ENCODE results near the gene ESR2.
"Not testable (repeated sequence)": the region's sequence is repeated elsewhere in the genome, so short reads cannot be mapped to it uniquely, and the experiment has no call there.

ESR2 gene

DNA sequence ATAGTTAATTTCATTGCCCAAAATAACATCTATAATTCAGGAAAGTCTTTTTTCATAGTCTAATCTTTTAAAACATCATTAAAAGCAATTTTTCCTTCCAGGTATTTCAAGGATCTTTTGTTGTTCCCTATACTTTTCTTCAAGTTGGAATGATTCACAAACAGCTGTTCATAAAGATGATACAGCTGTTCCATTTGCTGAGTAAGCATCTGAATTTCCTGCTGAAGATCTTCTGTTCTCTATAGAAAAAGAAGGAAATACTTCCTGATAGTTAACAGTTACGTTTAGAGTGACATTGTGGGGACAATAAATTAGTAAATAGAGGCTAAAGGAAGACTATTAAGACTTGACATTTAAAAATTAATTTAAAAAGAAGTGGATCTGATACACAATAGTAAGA is 30.3 kb upstream of the ESR2 start:
- H3K18ac ChIP-seq (ENCODE audit: low read depth in 1 of 2, low read length in 2 of 2), result no peak overlapping the region
- H3K23ac ChIP-seq (ENCODE audit: low read length in 2 of 2), result no peak overlapping the region
- H2AK5ac ChIP-seq (ENCODE audit: low read length, severe bottlenecking), result no peak overlapping the region
- H3K27me3 ChIP-seq (ENCODE audit: control insufficient read depth in 1 of 2, insufficient read depth in 1 of 2, low read length in 2 of 2), result no peaks in the 10 kb centered on the region
- no peak overlapping the region for H2BK15ac ChIP-seq (ENCODE audit: low read depth, poor library complexity, severe bottlenecking)
- DNase-seq, result peak; percentile 16
- H3K9me3 ChIP-seq (ENCODE audit: control insufficient read depth, low read length), result no peaks in the 10 kb centered on the region
- H2BK12ac ChIP-seq (ENCODE audit: low read length in 2 of 2), result no peak overlapping the region
- H3K79me1 ChIP-seq (replicated peaks; ENCODE audit: low read length, poor library complexity, severe bottlenecking), result no peaks in the 10 kb centered on the region
- H2BK5ac ChIP-seq (ENCODE audit: low read depth, low read length, poor library complexity, severe bottlenecking), result no peak overlapping the region
- H3K9ac ChIP-seq (ENCODE audit: low read length), result no peak overlapping the region
- H2BK120ac ChIP-seq (ENCODE audit: low read depth, low read length), result no peak overlapping the region
- H3K4me3 ChIP-seq (ENCODE audit: insufficient read depth in 1 of 2, low read depth in 1 of 2, low read length in 2 of 2), result no peak overlapping the region
- H3K36me3 ChIP-seq (ENCODE audit: control insufficient read depth in 1 of 2, insufficient read depth in 2 of 2, low read depth in 1 of 2, low read length in 2 of 2), result no peaks in the 10 kb centered on the region
- H3K27ac ChIP-seq (ENCODE audit: low read length, poor library complexity, severe bottlenecking), result no peak overlapping the region
- H2AFZ ChIP-seq (ENCODE audit: low read depth, low read length), result no peak overlapping the region
- no peaks in the 10 kb centered on the region for H3K4me1 ChIP-seq (ENCODE audit: control insufficient read depth, insufficient read depth, low read depth, low read length)
- H4K91ac ChIP-seq (ENCODE audit: low read length), result no peak overlapping the region
- no peak overlapping the region for H3K4me2 ChIP-seq (ENCODE audit: low read length, poor library complexity, severe bottlenecking)
- WGBS, result no CpG with 5 or more reads among the region's 1 CpG
- no peak overlapping the region for H3K4ac ChIP-seq (ENCODE audit: low read depth in 1 of 2, low read length in 2 of 2)
- no peak overlapping the region for H4K8ac ChIP-seq (ENCODE audit: low read length)
- H3K14ac ChIP-seq (ENCODE audit: low read length in 2 of 2), result no peak overlapping the region

DNA sequence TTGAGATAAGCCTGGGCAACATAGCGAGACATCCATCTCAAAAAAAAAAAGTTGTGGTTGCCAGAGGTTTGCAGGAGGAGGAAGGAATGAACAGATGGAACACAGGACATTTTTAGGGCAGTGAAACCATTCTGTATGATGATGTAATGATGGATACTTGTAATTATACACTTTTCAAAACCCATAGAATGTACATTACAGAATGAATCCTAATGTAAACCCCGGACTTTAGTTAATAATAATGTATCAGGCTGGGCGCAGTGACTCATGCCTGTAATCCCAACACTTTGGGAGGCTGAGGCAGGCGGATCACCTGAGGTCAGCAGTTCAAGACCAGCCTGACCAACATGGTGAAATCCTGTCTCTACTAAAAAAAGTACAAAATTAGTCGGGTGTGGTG is 26.2 kb upstream of the ESR2 start:
- not testable (repeated sequence) for H3K4ac ChIP-seq (ENCODE audit: low read depth in 1 of 2, low read length in 2 of 2); H3K14ac ChIP-seq (ENCODE audit: low read length in 2 of 2); H4K91ac ChIP-seq (ENCODE audit: low read length); H4K8ac ChIP-seq (ENCODE audit: low read length); H2BK5ac ChIP-seq (ENCODE audit: low read depth, low read length, poor library complexity, severe bottlenecking); H3K79me1 ChIP-seq (replicated peaks; ENCODE audit: low read length, poor library complexity, severe bottlenecking); H3K9me3 ChIP-seq (ENCODE audit: control insufficient read depth, low read length); H3K27ac ChIP-seq (ENCODE audit: low read length, poor library complexity, severe bottlenecking); H3K18ac ChIP-seq (ENCODE audit: low read depth in 1 of 2, low read length in 2 of 2); H3K27me3 ChIP-seq (ENCODE audit: control insufficient read depth in 1 of 2, insufficient read depth in 1 of 2, low read length in 2 of 2); H3K36me3 ChIP-seq (ENCODE audit: control insufficient read depth in 1 of 2, insufficient read depth in 2 of 2, low read depth in 1 of 2, low read length in 2 of 2); H2AFZ ChIP-seq (ENCODE audit: low read depth, low read length); H3K4me1 ChIP-seq (ENCODE audit: control insufficient read depth, insufficient read depth, low read depth, low read length); H3K9ac ChIP-seq (ENCODE audit: low read length); H3K23ac ChIP-seq (ENCODE audit: low read length in 2 of 2); H3K4me3 ChIP-seq (ENCODE audit: insufficient read depth in 1 of 2, low read depth in 1 of 2, low read length in 2 of 2); H2BK15ac ChIP-seq (ENCODE audit: low read depth, poor library complexity, severe bottlenecking); H2BK120ac ChIP-seq (ENCODE audit: low read depth, low read length); H2BK12ac ChIP-seq (ENCODE audit: low read length in 2 of 2); H2AK5ac ChIP-seq (ENCODE audit: low read length, severe bottlenecking); H3K4me2 ChIP-seq (ENCODE audit: low read length, poor library complexity, severe bottlenecking); DNase-seq
- 89% methylated on average over 4 of the region's 5 CpGs for WGBS

DNA sequence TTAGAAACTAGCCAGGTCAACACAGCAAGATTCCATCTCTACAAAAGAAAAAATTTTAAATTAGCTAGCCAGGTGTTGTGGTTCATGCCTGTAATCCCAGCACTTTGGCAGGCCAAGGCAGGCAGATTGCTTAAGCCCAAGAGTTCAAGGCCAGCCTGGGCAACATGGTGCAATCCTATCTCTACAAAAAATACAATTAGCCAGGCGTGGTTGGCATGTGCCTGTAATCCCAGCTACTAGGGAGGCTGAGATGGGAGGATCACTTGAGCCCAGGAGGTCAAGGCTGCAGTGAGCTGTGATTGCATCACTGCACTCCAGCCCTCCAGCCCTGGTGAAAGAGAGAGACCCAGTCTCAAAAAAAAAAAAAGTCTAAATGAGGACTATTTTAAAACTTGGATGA is 24.5 kb upstream of the ESR2 start:
- not testable (repeated sequence) for H3K18ac ChIP-seq (ENCODE audit: low read depth in 1 of 2, low read length in 2 of 2); H3K4me3 ChIP-seq (ENCODE audit: insufficient read depth in 1 of 2, low read depth in 1 of 2, low read length in 2 of 2); H2AK5ac ChIP-seq (ENCODE audit: low read length, severe bottlenecking); H3K14ac ChIP-seq (ENCODE audit: low read length in 2 of 2); H3K4ac ChIP-seq (ENCODE audit: low read depth in 1 of 2, low read length in 2 of 2); H3K79me1 ChIP-seq (replicated peaks; ENCODE audit: low read length, poor library complexity, severe bottlenecking); H3K27me3 ChIP-seq (ENCODE audit: control insufficient read depth in 1 of 2, insufficient read depth in 1 of 2, low read length in 2 of 2); H3K27ac ChIP-seq (ENCODE audit: low read length, poor library complexity, severe bottlenecking); H3K23ac ChIP-seq (ENCODE audit: low read length in 2 of 2); H2AFZ ChIP-seq (ENCODE audit: low read depth, low read length); H2BK12ac ChIP-seq (ENCODE audit: low read length in 2 of 2); H2BK5ac ChIP-seq (ENCODE audit: low read depth, low read length, poor library complexity, severe bottlenecking); H3K36me3 ChIP-seq (ENCODE audit: control insufficient read depth in 1 of 2, insufficient read depth in 2 of 2, low read depth in 1 of 2, low read length in 2 of 2); H3K4me2 ChIP-seq (ENCODE audit: low read length, poor library complexity, severe bottlenecking); DNase-seq; H4K91ac ChIP-seq (ENCODE audit: low read length); H2BK15ac ChIP-seq (ENCODE audit: low read depth, poor library complexity, severe bottlenecking); H4K8ac ChIP-seq (ENCODE audit: low read length); H3K9me3 ChIP-seq (ENCODE audit: control insufficient read depth, low read length); H2BK120ac ChIP-seq (ENCODE audit: low read depth, low read length); H3K9ac ChIP-seq (ENCODE audit: low read length); H3K4me1 ChIP-seq (ENCODE audit: control insufficient read depth, insufficient read depth, low read depth, low read length)
- WGBS, result 100% methylated on average over 1 of the region's 1 CpG

DNA sequence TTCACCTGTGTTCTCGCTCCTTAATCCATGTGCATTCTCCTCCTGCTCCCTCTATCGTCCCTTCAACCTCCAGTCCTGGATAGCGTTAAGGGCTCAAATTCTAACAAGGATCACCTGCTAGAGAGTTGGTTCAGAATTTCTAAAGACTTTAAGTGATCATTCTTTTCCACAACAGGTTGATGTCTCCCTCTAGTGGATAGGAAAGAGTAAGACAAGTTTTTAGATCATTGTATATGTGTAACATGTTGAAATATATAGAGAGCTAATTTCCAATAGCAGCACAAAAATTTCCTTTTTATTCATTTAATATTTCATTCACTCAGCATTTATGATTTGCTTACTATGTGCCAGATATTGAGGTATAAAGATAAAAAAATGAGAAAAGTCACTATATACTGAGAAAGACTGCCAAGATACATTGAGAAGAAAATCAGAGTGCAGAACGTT is 9.3 kb upstream of the ESR2 start:
- no peak overlapping the region for H3K14ac ChIP-seq (ENCODE audit: low read length in 2 of 2)
- no peak overlapping the region for H3K18ac ChIP-seq (ENCODE audit: low read depth in 1 of 2, low read length in 2 of 2)
- H2BK5ac ChIP-seq (ENCODE audit: low read depth, low read length, poor library complexity, severe bottlenecking), result no peak overlapping the region
- no peak overlapping the region for H2AFZ ChIP-seq (ENCODE audit: low read depth, low read length)
- H3K4ac ChIP-seq (ENCODE audit: low read depth in 1 of 2, low read length in 2 of 2), result no peak overlapping the region
- no peak overlapping the region for H4K91ac ChIP-seq (ENCODE audit: low read length)
- no peak overlapping the region for H2BK12ac ChIP-seq (ENCODE audit: low read length in 2 of 2)
- DNase-seq, result peak; percentile 77
- H3K9ac ChIP-seq (ENCODE audit: low read length), result no peak overlapping the region
- H2BK15ac ChIP-seq (ENCODE audit: low read depth, poor library complexity, severe bottlenecking), result no peak overlapping the region
- H2AK5ac ChIP-seq (ENCODE audit: low read length, severe bottlenecking), result no peak overlapping the region
- H4K8ac ChIP-seq (ENCODE audit: low read length), result no peak overlapping the region
- no peaks in the 10 kb centered on the region for H3K79me1 ChIP-seq (replicated peaks; ENCODE audit: low read length, poor library complexity, severe bottlenecking)
- no peak overlapping the region for H3K27ac ChIP-seq (ENCODE audit: low read length, poor library complexity, severe bottlenecking)
- peaks cover 0 to 22% of the 10 kb centered on the region in 2 experiments for H3K27me3 ChIP-seq (ENCODE audit: control insufficient read depth in 1 of 2, insufficient read depth in 1 of 2, low read length in 2 of 2)
- H3K4me1 ChIP-seq (ENCODE audit: control insufficient read depth, insufficient read depth, low read depth, low read length), result no peaks in the 10 kb centered on the region
- H2BK120ac ChIP-seq (ENCODE audit: low read depth, low read length), result no peak overlapping the region
- no peak overlapping the region for H3K4me2 ChIP-seq (ENCODE audit: low read length, poor library complexity, severe bottlenecking)
- no peak overlapping the region for H3K4me3 ChIP-seq (ENCODE audit: insufficient read depth in 1 of 2, low read depth in 1 of 2, low read length in 2 of 2)
- no peaks in the 10 kb centered on the region for H3K9me3 ChIP-seq (ENCODE audit: control insufficient read depth, low read length)
- WGBS, result 50% methylated on average over 1 of the region's 4 CpGs
- no peak overlapping the region for H3K23ac ChIP-seq (ENCODE audit: low read length in 2 of 2)
- H3K36me3 ChIP-seq (ENCODE audit: control insufficient read depth in 1 of 2, insufficient read depth in 2 of 2, low read depth in 1 of 2, low read length in 2 of 2), result no peaks in the 10 kb centered on the region
